ENCODE results near the gene HSF4.

HSF4 gene

DNA sequence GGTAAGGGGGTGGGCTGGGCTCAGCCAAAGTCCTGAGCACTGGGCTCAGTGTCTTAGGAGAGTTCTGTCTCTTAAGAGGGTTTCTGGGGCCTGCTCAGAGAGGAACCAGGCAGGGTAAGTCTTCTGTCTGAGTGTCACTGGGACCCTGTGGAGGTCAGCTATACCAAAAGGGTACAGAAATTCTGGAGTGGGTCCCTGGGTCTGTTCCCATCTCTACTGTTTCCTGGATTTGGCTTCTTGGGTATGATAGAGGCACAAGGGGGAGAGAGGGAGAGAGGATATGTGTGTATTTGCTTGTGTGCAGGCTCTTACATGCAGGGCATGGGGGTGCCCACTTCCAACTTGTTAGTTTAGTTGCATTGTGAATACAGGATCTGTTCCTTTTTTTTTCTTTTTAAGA is 29.0 kb downstream of the HSF4 start:
- Histone ChIP-seq H3K9me3 (no peaks in the 10 kb centered on the region), H3K4me3 (ENCODE audit: low read depth, low read length) (peak overlapping the region; percentile 100; the same call in 1 of the 2 replicates), H3K36me3 (peaks cover 47% of the 10 kb centered on the region), H3K27me3 (no peaks in the 10 kb centered on the region), H3K4me1 (no peaks in the 10 kb centered on the region)
- TF ChIP-seq, protein P1, sequence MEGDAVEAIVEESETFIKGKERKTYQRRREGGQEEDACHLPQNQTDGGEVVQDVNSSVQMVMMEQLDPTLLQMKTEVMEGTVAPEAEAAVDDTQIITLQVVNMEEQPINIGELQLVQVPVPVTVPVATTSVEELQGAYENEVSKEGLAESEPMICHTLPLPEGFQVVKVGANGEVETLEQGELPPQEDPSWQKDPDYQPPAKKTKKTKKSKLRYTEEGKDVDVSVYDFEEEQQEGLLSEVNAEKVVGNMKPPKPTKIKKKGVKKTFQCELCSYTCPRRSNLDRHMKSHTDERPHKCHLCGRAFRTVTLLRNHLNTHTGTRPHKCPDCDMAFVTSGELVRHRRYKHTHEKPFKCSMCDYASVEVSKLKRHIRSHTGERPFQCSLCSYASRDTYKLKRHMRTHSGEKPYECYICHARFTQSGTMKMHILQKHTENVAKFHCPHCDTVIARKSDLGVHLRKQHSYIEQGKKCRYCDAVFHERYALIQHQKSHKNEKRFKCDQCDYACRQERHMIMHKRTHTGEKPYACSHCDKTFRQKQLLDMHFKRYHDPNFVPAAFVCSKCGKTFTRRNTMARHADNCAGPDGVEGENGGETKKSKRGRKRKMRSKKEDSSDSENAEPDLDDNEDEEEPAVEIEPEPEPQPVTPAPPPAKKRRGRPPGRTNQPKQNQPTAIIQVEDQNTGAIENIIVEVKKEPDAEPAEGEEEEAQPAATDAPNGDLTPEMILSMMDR (IDR thresholded peaks at IDR 0.05; ENCODE audit: low read depth, low read length): no peak
- DNase-seq: no peak

DNA sequence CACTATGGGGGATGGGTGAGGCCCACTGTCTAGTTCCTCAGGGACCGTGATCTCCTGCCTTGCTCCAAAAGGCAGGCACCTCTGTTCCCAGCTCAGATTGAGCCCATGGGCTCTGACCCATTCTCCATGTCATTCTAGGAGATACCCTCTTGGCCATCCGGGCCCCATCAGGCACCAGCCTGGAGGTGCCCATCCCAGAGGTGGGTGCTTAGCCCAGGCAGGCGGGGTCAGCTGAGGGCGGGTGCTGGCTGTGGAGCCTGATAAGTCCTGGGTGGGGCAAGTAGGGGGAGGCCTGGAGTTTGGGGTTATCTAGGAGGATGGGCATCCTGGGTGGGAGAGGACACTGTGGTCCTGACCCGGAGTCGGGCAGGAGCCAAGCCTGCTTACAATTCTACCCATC is 29.7 kb downstream of the HSF4 start:
- H3K27me3 ChIP-seq: no peaks in the 10 kb centered on the region
- no peak overlapping the region for H3K4me3 ChIP-seq (ENCODE audit: low read depth, low read length)
- TF ChIP-seq, protein P1 (IDR thresholded peaks at IDR 0.05; ENCODE audit: low read depth, low read length): no peak
- H3K36me3 ChIP-seq: peaks cover 50% of the 10 kb centered on the region
- no peak for DNase-seq
- no peaks in the 10 kb centered on the region for H3K9me3 ChIP-seq
- H3K4me1 ChIP-seq: no peaks in the 10 kb centered on the region

DNA sequence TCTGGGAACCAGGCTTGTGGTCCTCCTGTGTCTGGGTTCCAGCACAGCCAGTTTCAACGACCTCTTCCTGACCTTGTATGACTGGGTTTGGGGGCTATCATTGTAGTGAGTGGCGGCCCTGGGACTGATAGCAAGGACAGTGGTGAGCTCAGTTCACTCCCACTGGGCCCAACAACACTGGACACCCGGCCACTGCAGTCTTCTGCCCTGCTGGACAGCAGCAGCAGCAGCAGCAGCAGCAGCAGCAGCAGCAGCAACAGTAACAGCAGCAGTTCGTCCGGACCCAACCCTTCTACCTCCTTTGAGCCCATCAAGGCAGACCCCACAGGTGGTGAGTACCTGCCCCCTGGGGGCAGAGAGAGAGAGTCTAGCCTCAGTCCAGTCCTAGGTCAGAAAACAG is 31.1 kb downstream of the HSF4 start:
- no peak for DNase-seq
- H3K36me3 ChIP-seq: peaks cover 53% of the 10 kb centered on the region
- H3K4me1 ChIP-seq: no peaks in the 10 kb centered on the region
- no peaks in the 10 kb centered on the region for H3K27me3 ChIP-seq
- H3K4me3 ChIP-seq (ENCODE audit: low read depth, low read length): no peak overlapping the region
- H3K9me3 ChIP-seq: no peaks in the 10 kb centered on the region
- TF ChIP-seq, protein P1 (IDR thresholded peaks at IDR 0.05; ENCODE audit: low read depth, low read length): no peak

DNA sequence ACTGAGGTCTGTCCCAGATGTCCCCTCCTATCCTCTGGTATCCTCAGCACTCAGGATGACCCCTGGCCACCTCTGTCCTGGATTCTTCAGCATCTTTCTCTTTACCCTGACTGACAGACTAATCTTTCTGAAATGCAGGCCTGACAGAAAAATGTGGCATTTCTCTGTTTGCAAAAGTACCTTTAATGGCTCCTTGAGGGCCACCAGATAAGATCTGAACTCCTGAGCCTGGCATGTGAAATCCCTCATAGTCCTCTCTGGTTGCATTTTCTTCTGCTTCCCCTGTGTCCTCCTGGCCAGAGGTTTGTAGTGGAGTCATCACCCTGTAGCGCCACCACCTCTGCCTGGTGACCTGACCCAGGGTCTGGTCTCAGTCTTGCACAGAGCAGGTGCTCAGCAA is 32.3 kb downstream of the HSF4 start:
- Histone ChIP-seq H3K4me3 (ENCODE audit: low read depth, low read length) (no peak overlapping the region), H3K27me3 (no peaks in the 10 kb centered on the region), H3K9me3 (no peaks in the 10 kb centered on the region), H3K4me1 (no peaks in the 10 kb centered on the region), H3K36me3 (peaks cover 58% of the 10 kb centered on the region)
- TF ChIP-seq, protein P1 (IDR thresholded peaks at IDR 0.05; ENCODE audit: low read depth, low read length): no peak
- no peak for DNase-seq

DNA sequence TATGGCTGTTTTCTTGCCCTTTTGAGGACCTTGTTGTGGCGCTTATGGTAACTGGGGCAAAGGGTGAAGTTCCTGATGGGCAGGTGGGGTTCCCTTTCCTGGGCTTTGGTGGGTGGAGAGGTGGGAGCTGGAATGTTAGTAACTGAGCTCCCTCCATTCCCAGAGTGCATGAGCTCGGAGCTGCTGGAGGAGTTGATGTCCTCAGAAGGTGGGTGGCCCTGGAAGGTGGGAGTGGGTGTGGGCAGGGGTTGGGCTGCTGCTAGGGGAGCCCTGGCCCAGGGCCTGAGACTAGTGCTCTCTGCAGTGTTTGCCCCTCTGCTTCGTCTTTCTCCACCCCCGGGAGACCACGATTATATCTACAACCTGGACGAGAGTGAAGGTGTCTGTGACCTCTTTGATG is 33.2 kb downstream of the HSF4 start:
- TF ChIP-seq, protein P1 (IDR thresholded peaks at IDR 0.05; ENCODE audit: low read depth, low read length): no peak
- H3K36me3 ChIP-seq: peaks cover 64% of the 10 kb centered on the region
- no peak for DNase-seq
- H3K9me3 ChIP-seq: no peaks in the 10 kb centered on the region
- no peaks in the 10 kb centered on the region for H3K27me3 ChIP-seq
- no peaks in the 10 kb centered on the region for H3K4me1 ChIP-seq
- no peak overlapping the region for H3K4me3 ChIP-seq (ENCODE audit: low read depth, low read length)

DNA sequence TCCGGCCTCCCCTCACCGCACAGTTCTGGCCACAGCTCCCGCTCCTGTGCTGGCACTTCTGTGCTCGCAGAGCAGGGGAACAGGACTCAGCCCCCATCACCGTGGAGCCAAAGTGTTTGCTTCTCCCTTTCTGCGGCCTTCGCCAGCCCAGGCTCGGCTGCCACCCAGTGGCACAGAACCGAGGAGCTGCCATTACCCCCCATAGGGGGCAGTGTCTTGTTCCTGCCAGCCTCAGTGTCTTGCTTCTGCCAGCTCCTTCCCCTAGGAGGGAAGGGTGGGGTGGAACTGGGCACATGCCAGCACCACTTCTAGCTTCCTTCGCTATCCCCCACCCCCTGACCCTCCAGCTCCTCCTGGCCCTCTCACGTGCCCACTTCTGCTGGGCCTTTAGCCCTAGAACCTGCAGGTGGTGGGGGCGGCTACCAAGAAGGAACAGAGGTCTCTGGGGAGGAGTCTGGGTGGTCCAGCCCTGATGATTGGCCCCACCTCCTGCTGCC is 33.7 kb downstream of the HSF4 start:
- Histone ChIP-seq H3K27me3 (no peaks in the 10 kb centered on the region), H3K9me3 (no peaks in the 10 kb centered on the region), H3K4me1 (no peaks in the 10 kb centered on the region), H3K4me3 (ENCODE audit: low read depth, low read length) (no peak overlapping the region), H3K36me3 (peaks cover 64% of the 10 kb centered on the region)
- peak; percentile 65 for DNase-seq
- TF ChIP-seq, protein P1 (IDR thresholded peaks at IDR 0.05; ENCODE audit: low read depth, low read length): peak; percentile 78
